Gastrocnemius medialis (tissue), 4 donors: ENCODE measurements around the gene NRL. TPM values are rescaled to one million over a fixed set of nuclear protein-coding genes. Genes with fewer than 3 reads are reported as not detected.

Experiments
- ATAC-seq, 2 donors: fragments of 150-250 bp; one replicate each; pipeline ENCODE4 v1.9.1; 2016
- DNase-seq, 2 donors: peaks; one replicate each; pipeline ENCODE4 v3.0.0-alpha.2; 2019
- H3K27ac ChIP-seq, 4 donors: fragments of 200-600 bp; sonication (generic); 1 replicate in 1 of 4; 2 replicates in 3 of 4; pipeline ENCODE4 v1.5.1; 2016 to 2018; ENCODE audit warnings: mild to moderate bottlenecking in 2 of 4, moderate library complexity in 1 of 4
- H3K27me3 ChIP-seq, 3 donors: fragments of 200-600 bp; sonication (generic) in 2 of 3; 1 replicate in 1 of 3; 2 replicates in 2 of 3; pipeline versions ENCODE4 v1.5.1 to v1.6.0; 2016 to 2019; ENCODE audit warnings: mild to moderate bottlenecking in 1 of 3, moderate library complexity in 1 of 3
- H3K36me3 ChIP-seq, 2 donors: fragments of 200-600 bp; sonication (generic) in 1 of 2; one replicate each; pipeline ENCODE4 v1.5.1; 2017 to 2018
- H3K4me1 ChIP-seq, 2 donors: fragments of 200-600 bp; sonication (generic) in 1 of 2; one replicate each; pipeline ENCODE4 v1.5.1; 2016 to 2017; ENCODE audit warnings: mild to moderate bottlenecking in 2 of 2
- H3K4me3 ChIP-seq, 4 donors: fragments of 200-600 bp; sonication (generic) in 3 of 4; 1 replicate in 1 of 4; 2 replicates in 3 of 4; pipeline ENCODE4 v1.5.1; 2016 to 2019; ENCODE audit warnings: mild to moderate bottlenecking in 2 of 4
- H3K9me3 ChIP-seq, 3 donors: fragments of 200-600 bp; sonication (generic) in 2 of 3; 1 replicate in 1 of 3; 2 replicates in 2 of 3; pipeline ENCODE4 v1.5.1; 2016 to 2019
- CTCF ChIP-seq, 5 experiments: fragments of 450-650 bp in 3 of 5; fragments of 200-600 bp in 2 of 5; sonication (generic) in 2 of 5; IDR thresholded peaks in 4 of 5; conservative IDR thresholded peaks in 1 of 5; 1 replicate in 4 of 5; 2 replicates in 1 of 5; pipeline ENCODE4 v1.5.1; 2016 to 2019; ENCODE audit warnings: antibody characterized with exemption in 5 of 5, mild to moderate bottlenecking in 3 of 5, moderate library complexity in 3 of 5
- POLR2A ChIP-seq, 2 donors: fragments of 450-650 bp; IDR thresholded peaks; one replicate each; pipeline ENCODE4 v1.6.1; 2017; ENCODE audit warnings: antibody characterized with exemption in 2 of 2, mild to moderate bottlenecking in 2 of 2, moderate library complexity in 2 of 2
- in situ Hi-C, 4 donors: fragments of 200-750 bp; cut with MboI; loops; one replicate each; pipeline versions ENCODE4 v1.15.0 to v1.8.0; 2017; ENCODE audit warnings: low sequenced_read_pairs in 4 of 4
- intact Hi-C: fragments of 100-400 bp; cut with DNase I; formaldehyde crosslinking; loops from one replicate; pipeline ENCODE4 v1.15.1; 2023; ENCODE audit warnings: low total_unique reads
- total RNA-seq, 4 donors: library from RNA; depleted of rRNA; stranded (reverse); fragments of >200 nt; gene quantifications; one replicate each; pipeline versions ENCODE4 v1.1.0 to v1.2.3, GENCODE V29; 2016

The NRL gene
- total RNA-seq, 4 donors from 2014 or later, result 0.82 to 4.5 (median 2.4) TPM

- DNase-seq (no peak), ATAC-seq (no peak)
- in situ Hi-C loops (no loop called here), intact Hi-C loops (no loop called here)
- Histone ChIP-seq H3K36me3 (no peaks in the 10 kb centered on the region), H3K27ac (no peak overlapping the region), H3K4me1 (no peaks in the 10 kb centered on the region), H3K27me3 (no peaks in the 10 kb centered on the region), H3K4me3 (no peak overlapping the region), H3K9me3 (no peaks in the 10 kb centered on the region)
- TF ChIP-seq CTCF (IDR thresholded peaks at IDR 0.05 in 4 of 5, conservative IDR thresholded peaks at IDR 0.05 in 1 of 5) (no peak), POLR2A (IDR thresholded peaks at IDR 0.05) (no peak)
These were observed 54.3 kb downstream of the NRL start for GRCh38 chr14:24060443-24060842.

GRCh38 chr14:24059841-24060388 lies 54.8 kb downstream of the NRL start:
- Histone ChIP-seq H3K4me3 (no peak overlapping the region), H3K27ac (no peak overlapping the region), H3K36me3 (no peaks in the 10 kb centered on the region), H3K27me3 (peaks cover 0 to 2% (median 0%) of the 10 kb centered on the region in 3 donors), H3K9me3 (no peaks in the 10 kb centered on the region), H3K4me1 (no peaks in the 10 kb centered on the region)
- ATAC-seq, result no peak
- in situ Hi-C loops (loop anchor here in 2 of 4 donors (5.0 kb wide), 3 partner anchors 32 to 102 kb away; partner anchors contain the start of genes IRF9 (in 1 of the 2) and PCK2 (in 1 of the 2)), intact Hi-C loops (loop anchor here (2.0 kb wide), 1 partner anchor 101 kb away; the partner anchor contains the start of gene IRF9)
- DNase-seq, result no peak
- TF ChIP-seq CTCF (IDR thresholded peaks at IDR 0.05 in 4 of 5, conservative IDR thresholded peaks at IDR 0.05 in 1 of 5) (no peak), POLR2A (IDR thresholded peaks at IDR 0.05) (no peak)

- peaks cover 0 to 3% (median 0%) of the 10 kb centered on the region in 3 donors for H3K27me3 ChIP-seq
- H3K4me1 ChIP-seq, result no peaks in the 10 kb centered on the region
- no peak for TF ChIP-seq POLR2A (IDR thresholded peaks at IDR 0.05)
- TF ChIP-seq CTCF (IDR thresholded peaks at IDR 0.05 in 4 of 5, conservative IDR thresholded peaks at IDR 0.05 in 1 of 5), result no peak
- H3K9me3 ChIP-seq, result no peaks in the 10 kb centered on the region
- no peak overlapping the region for H3K27ac ChIP-seq
- in situ Hi-C loops, result loop anchor here in 2 of 4 donors (5.0 kb wide), 3 partner anchors 33 to 103 kb away; partner anchors contain the start of genes IRF9 (in 1 of the 2) and PCK2 (in 1 of the 2)
- ATAC-seq (no peak), DNase-seq (no peak)
- H3K36me3 ChIP-seq, result no peaks in the 10 kb centered on the region
- no peak overlapping the region for H3K4me3 ChIP-seq
- intact Hi-C loops, result loop anchor here (1.0 to 2.0 kb wide), 3 partner anchors 31 to 102 kb away; partner anchors contain the start of gene IRF9
These were observed 55.7 kb downstream of the NRL start for GRCh38 chr14:24058951-24059475.

- intact Hi-C loops, result loop anchor here (1.0 to 2.0 kb wide), 3 partner anchors 32 to 102 kb away; partner anchors contain the start of gene IRF9
These were observed 56.3 kb downstream of the NRL start for GRCh38 chr14:24058260-24058950.

More at GRCh38 chr14:24058260-24058950, 56.3 kb downstream of the NRL start:
- Histone ChIP-seq H3K36me3 (no peaks in the 10 kb centered on the region), H3K9me3 (no peaks in the 10 kb centered on the region), H3K4me3 (no peak overlapping the region), H3K27ac (no peak overlapping the region), H3K4me1 (no peaks in the 10 kb centered on the region), H3K27me3 (peaks cover 0 to 3% (median 0%) of the 10 kb centered on the region in 3 donors)
- DNase-seq, result peak; percentile 58 to 60
- in situ Hi-C loops, result loop anchor here in 2 of 4 donors (5.0 kb wide), 3 partner anchors 34 to 104 kb away; partner anchors contain the start of genes IRF9 (in 1 of the 2) and PCK2 (in 1 of the 2)
- peak; percentile 93 to 96 for ATAC-seq
- TF ChIP-seq CTCF (IDR thresholded peaks at IDR 0.05 in 4 of 5, conservative IDR thresholded peaks at IDR 0.05 in 1 of 5) (peak; percentile 74 to 95 (median 88)), POLR2A (IDR thresholded peaks at IDR 0.05) (no peak)
